ENCODE results near the gene ATG12.

The ATG12 gene

DNA sequence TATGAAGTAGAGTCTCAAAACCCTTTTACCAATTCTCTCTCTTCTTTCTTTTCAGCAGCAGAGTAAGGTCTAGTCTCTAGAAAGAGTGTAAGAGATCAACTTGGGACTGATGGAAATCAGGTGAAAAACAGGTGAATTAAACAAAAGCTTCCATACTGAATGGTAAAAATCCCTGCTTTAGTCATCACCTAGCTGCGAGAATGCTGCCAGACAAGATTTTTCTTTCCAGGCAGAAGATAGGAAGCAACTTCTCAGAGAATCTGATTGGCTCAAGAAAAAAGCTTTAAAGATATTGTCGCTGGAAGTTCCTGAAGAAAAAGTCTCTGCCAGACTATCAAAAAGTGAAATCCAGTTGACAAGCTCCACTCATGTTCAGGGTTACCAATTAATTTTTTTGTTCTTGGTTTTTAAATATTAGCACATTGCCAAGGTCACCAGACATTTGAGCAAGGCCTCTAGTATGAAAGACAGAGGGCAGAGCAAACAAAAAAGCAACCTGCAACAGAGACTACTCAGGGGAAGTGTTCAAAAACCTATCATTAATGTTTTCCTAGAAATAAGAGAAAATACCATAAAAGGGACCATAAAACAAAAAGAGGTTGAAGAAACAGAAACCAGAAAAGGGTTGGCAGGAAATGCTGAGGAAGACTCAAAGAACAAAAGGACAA is 34.2 kb downstream of the ATG12 start:
- DNase-seq, result no peak

DNA sequence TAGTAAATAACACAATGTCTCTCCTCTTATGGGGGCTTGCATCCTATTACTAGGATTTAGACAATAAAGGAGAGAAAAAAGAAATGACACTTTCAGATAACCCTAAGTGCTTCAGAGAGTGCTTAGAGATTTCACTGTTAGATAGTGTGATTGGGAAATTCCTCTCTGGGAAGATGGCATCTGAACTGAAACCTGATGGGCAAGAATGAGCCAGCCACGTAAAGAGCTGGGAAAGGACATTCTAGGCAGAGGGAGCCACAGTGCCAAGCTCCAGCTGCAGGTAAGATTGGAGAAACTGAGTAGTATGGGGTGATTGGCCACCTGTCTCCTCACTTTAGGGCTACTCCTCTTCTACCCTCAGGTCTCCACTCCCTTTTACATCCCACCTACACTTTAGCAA is 39.4 kb downstream of the ATG12 start:
- DNase-seq, result no peak

DNA sequence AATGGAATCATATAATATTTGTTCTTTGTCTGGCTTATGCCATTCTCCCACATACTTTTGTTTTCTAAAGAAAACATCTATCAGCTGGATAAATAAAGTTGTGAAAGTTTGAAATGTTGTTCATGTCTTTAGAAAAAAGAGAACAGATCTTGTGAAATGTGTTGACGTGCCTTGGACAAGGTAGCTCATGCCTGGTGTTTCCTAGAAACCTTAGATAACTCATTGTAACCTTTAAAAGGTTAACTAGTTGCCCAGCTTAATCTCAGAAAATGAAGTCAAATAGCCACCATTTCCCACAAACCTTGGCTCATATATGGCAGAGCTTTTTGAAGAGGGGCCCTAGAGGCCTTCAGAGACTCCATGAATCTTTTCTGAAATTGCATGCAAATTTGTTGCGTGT is 40.2 kb downstream of the ATG12 start:
- no peak for DNase-seq

DNA sequence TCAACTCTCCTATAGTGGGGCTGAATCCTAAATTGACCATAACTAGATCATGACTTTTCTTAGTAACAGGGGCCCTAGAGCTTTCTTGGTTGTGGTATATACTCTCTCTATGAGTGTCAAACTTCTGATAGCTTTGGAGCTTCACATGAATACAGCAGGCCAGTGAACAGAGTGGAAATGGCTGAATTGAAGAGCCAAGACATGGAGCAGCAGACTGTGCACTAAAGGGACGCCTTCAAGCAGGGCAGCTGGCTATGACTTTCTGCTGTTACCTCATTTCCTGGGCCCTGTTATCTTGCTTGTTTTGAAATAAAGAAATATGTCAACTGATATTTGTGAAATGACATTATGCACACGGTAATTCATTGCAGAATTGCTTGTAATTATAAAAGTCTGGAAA is 41.3 kb downstream of the ATG12 start:
- no peak for DNase-seq

DNA sequence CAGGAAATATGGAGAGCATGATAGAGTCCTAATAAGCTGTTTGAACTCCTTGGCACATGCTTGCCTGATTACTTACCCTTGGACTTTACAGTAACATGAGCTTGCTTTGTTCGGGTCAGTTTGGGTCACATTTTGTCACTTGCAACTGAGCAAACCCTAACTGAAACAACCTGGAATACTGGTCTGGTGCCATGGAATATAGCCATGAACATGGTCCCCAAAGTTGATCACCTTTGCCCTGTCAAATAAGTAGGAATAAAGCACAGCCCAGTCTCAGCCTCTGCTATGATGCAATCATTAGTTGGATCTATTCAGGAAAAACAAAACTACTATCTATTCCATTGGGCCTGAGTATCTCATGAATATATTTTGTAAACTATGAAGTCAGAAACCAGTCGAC is 43.1 kb downstream of the ATG12 start:
- DNase-seq, result no peak

DNA sequence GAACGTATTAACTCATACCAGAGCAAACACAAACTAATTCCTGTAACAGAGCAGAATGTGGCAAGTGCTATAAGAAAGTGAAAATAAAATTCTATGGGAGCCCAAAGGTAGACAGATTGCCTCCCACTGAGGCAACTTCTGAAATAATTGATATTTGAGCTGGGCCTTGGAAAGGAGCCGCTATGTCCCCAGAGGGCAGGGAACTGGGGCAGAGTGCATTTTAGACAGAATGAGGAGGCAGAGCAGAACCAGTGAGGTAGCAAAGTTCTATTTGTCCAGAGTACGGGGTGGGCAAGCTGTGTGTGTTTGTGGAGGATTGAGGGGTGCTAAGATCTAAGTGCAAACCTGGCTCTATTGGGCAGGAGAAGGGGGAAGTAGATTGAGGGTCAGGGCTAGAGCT is 44.7 kb downstream of the ATG12 start:
- DNase-seq, result no peak

DNA sequence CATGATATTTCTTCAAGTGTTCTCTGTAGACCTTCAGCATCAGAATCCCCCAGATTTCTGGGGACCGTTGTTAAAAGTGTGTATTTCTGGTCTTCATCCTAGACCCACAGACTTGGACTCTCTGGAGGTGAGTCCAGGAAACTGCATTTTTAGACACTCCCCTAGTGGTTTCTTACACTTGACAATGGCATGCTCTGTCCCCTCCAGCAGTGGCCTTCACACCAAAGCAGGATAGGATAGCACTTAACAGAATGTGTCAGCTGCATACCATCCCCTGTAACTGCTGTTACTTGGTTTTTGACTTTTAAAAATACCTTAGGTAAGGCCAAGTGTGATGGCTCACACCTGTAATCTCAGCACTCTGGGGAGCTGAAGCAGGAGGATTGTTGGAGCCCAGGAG is 45.7 kb downstream of the ATG12 start:
- no peak for DNase-seq

DNA sequence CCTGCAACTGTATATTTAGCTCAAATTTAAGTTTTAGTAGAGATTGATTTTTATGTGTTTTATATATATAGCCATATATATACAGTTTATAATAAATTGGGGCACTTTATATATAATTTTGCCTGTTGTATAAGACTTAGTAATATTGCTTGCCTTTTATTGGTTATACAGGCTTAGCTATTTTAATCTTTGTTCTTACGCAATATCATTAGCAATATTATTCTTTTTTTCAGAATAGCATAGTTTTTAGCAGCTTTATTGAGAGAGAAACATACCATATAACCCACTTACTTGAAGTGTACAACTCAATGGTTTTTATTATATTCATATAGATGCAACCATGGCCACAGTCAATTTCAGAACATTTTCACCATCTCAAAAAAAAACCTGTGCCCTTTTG is 52.9 kb downstream of the ATG12 start:
- DNase-seq, result no peak

DNA sequence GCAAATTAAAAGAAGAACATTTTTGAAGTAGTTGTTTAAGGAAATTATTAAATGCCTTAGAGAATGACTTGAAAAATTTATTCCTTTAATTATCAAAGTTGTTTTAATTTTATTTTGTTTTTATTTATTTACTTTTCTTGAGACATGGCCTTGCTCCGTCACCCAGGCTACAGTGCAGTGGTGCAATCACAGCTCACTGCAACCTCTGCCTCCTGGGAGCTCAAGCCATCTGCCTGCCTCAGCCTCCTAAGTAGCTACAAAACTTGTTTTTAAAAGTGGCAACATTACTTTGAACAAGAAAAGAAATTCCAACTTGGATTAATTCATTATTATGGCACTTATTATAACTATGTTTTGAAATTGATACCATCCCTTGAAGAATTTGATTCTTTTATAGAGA is 53.9 kb downstream of the ATG12 start:
- DNase-seq, result no peak

DNA sequence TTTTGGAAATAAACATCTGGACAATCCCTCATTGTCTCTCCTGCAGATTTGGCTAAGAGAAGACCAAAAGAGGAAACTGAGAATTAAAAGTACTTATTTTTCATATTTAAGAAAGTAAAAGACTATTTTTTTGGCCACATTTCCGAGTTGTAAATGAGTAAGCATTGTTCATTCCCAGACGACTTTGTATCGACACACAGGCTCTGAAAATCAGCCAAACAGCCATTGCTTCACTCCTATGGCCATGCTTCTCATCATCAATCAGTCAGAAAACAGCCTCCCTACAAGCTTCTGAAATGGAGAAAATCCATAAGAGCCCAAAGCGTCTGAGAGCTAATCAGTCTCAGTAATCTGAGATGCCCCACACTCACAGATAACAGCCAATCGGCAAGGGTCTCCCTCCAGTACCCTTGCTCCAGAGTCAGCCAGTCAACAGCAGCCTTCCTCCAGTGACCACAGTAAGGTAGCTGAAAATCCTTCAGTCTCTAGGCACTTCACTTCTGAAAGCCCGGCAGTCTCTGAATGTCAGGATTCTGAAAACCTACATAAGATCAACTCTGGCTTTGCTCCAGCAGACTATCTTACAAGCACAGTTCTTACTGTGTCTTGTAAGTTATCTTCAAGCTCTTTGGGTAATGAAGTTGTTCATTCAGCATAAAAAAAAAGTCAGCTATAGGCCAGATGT is 55.8 kb downstream of the ATG12 start:
- DNase-seq, result no peak

DNA sequence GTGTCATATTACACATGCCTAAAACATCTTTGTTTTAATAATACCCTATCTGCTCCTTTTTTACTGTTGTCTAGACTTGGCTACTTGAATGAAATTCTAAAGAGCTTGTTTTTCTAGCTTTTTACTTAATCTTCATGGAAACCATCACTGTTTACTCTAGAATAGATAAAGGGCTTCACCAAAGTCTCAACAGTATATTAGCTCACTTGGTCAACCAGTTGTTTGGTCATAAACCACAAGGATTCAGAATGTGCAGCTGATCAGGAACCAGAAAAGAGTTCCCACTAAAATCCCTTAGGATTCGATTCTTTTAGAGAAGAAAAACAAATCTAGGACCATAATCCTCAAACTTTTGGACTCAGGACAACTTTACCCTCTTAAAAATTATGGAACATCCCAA is 62.9 kb downstream of the ATG12 start:
- no peak for DNase-seq
